ENCODE measurements around the gene HPCAL4.

DNA sequence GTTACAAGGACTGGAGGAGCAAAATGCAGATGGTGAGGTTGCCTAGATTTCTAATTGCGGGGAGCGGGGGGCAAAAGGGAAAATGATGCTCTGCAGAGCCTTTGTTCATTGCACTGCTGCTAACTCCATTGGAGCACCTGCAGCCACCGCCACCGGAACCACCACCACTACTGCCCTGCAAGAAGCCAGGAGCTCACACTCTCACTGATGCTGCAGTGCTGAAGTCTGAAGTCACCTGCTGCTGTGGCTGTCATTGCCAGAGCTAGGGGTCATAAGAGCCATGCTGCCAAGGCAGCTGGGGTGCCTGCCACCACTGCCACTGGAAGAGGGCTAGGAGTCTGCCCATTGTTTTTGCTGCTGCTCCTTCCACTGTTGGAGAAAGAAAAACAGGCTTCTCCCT, 7.3 kb upstream of the HPCAL4 start:
- no peak for TF ChIP-seq POLR2A (IDR thresholded peaks at IDR 0.05; ENCODE audit: low read depth, low read length)
- no peak for TF ChIP-seq POLR2AphosphoS5 (IDR thresholded peaks at IDR 0.05; ENCODE audit: low read depth, low read length)
